HG02763 (cell line): ENCODE data around the gene SLC1A3.

Source experiments
- ATAC-seq: cut with Tn5 transposase; IDR thresholded peaks from one replicate; pipeline ENCODE4 v1.9.1; 2021; ENCODE audit warnings: mild to moderate bottlenecking, moderate library complexity; ENCODE audit not compliant: unreplicated experiment

The SLC1A3 gene

DNA sequence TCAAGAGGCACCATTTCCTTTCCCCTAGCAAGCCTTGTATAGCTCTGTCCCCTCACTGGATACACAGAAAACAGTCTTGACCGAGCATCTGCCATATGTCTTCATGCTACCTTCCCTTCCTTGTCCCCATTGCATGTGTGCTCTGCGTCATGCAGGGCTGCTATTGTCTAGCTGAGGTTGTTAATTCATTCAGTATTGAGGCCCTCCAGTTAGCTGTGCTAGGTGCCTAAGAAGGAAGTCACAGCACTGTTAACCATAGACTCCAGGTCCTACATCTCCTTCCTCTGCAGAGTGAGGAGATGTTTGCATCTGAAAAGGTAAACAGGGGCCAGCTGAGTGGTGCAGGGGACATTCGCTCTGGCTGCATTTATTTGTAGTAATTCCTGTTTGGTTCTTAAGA is 48.2 kb downstream of the SLC1A3 start:
- ATAC-seq, result no peak

DNA sequence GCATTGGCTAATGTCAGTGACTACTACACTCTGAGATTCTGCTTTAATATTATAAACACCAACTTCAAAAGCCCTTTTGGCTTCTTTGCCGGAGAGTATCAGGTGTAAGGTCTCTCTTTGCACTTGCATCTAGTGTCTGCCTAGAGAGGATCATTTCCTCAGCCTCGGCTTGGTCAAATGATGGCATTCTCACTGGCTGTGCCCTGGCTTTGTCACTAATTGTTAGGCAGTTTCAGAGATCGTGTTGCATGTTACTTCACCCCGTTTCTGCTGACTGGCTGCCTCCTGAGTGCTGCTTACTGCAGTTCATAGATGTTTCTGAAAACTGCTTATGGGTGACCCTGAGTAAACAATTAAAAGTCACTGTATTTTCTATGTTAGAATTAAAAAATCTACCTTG is 48.8 kb downstream of the SLC1A3 start:
- ATAC-seq, result no peak

DNA sequence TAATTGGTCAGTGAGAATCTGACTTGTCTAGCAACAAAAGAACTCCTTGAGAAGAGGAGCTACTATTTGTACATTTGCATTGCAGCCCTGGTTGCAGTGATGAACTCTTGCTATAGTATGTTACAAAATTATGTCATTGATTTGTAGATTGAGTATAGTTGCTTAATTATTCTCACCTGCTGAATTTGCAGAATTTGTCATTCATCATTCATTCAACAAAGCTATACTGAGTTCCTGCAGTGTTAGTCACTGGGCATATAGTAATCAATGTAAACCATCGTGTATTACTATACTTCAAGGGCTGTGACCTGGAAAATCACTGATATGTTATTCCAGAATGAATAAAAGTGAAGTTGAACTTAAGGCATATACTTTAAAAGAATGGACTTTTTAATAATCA is 50.1 kb downstream of the SLC1A3 start:
- no peak for ATAC-seq

DNA sequence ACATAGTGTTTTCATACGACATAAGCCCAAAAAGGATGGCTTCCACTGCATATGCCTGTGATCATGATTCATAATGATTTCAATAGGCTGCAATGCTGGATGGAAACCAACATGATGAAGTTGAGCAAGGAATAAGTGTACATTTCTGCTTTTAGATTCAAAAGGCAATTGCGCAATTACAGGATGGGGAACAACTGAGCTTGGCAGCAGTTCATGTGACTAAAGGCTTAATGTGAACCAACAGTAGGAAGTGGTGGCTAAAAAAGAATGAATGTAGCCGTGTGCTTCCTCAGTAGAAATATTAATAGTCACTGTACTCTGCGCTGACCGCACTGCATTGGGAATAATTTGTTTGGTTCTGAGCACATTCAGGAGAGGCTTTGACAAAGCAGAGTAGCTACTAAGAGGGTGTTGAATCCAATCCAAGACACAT is 51.2 kb downstream of the SLC1A3 start:
- ATAC-seq, result no peak

DNA sequence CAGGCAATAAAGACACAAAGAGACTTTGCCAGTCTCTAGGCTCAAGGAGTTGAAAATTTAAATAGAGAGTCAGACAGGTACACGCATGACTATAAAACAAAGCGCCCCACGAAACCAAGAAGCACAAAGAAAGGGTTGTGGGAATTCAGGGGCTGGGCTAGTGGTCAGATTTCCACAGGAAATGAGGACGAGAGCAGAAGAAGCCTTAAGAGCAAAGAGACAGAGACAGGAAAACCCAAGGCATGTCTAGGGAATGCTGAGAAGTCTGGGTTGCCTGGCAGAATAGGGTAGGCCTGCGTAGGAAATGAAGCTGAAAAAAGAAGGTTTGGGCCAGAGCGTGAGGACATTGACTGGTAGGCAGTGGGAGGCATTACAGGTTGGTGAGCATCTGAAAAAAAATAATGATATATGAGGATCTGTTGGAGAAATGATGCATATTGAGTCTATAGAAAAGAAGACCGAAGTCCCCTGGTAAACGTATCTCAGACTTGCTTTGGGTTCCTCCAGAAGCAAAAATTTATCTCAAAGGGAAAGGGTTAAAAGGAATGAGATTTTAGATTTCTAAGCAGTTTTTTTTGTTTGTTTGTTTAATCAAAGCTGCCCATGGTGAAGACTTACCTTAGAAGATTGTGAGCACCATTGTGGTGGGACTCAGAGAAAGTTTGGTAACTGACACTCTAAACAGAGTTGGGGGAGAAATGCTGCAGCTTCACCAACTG is 51.8 kb downstream of the SLC1A3 start:
- ATAC-seq, result no peak

DNA sequence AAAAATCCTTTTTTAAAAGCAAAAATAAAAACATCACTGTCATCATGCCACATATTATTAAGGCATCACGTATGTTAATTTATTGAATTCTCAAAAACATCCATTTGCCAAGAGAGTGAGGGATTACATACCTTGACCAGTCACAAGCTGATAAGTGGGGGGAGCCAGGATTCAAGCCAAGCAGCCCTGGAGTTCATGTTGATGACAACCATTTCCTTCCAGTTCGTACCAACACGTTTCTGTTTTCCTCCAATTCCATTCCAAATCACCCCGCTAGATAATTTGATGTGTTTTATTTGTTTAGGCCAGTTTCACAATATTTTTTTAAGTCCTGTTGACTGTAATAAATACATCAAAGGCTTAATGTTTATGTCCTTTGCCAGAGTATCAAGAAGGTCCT is 53.0 kb downstream of the SLC1A3 start:
- ATAC-seq, result no peak

DNA sequence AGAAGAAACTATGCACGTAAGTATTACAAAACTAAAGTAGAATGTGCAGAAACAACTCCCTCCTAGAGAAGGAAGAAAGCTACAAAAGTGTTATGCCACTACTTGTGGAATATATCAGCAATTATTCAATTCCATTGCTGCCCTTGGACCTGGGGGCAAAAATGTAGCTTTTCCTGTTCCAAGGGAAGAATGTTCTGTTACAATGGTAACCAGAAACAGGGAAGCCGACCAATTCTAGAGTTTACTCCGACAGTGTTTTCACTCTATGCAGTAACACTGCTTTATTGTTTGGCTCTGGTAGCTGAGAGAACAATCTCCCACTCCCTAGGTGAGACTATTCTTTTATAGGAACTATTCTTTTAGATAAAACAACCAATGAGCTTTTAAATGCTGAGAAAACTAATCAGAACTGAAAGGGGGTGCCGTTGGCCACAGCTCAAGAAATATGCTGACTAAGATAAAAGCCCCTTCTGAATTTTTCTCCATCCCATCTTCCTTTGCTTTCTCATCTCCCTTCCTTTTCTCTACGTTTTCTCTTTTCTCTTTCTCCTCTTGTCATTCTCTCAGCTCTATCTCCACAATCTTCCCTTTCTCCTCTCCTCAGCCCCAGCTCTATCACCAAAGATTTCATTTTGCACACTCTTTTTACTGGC is 54.1 kb downstream of the SLC1A3 start:
- no peak for ATAC-seq

DNA sequence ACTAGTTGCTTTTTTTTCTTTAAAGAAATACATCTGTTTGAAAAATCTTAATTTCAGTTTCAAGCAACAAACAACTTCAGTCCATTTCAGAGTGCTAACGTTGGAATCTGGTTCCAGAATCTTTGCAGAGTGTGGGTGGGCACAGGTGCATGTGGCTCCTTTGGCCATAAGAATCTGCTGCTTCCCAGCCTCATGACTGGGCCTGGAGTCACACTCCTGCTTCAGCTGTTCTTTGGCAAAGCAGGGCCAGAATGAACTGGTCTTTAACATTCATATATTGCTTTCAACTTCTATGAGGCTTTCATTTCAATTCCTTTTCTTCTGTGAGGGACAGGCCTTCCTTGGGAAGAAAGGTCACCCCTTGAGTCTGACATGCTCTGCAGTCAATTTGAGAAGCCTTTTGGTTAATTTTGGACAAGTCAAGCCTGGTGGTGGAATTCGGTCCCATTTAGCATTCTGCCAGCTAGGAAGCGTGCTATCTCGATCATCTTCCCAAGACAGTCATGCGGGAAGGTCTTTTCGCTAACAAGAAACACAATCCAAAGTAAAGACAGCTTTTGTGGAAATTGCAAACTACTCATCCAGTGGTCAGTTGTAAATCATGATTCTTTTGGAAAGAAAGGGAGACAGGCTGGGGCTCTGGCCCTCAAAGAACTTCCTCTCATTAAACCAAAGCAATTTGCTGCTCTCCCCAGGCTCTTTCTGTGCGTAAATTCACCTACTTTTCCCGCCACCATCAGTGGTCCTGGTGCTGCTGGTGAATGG is 55.2 kb downstream of the SLC1A3 start:
- ATAC-seq, result no peak

DNA sequence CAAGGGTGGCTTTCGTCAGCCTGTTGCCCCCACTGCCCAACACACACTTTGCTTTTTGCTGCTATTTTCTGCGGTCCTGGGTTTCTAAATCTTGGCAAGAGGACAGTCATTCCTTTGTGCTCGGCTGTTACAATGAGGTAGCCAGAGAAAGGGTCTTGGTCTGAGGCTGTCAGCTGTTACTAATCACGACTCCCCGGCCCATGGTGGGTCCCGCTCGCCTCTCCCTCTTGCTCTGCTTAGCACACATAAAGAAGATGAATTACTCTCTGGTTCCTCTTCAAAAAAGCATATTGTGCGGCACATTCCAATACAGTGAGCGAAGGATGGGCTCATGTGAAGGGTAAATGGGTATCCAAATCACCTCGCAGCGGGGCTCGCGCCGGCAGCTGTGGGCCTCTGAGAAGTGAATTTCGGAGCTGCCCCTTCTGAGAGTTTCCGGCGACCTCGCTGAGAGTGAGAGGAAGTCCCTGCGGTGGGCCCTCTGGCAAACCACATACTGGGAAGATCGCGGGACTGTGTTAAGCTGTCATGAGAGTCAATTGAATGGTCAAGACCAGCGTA is 56.0 kb downstream of the SLC1A3 start:
- no peak for ATAC-seq

DNA sequence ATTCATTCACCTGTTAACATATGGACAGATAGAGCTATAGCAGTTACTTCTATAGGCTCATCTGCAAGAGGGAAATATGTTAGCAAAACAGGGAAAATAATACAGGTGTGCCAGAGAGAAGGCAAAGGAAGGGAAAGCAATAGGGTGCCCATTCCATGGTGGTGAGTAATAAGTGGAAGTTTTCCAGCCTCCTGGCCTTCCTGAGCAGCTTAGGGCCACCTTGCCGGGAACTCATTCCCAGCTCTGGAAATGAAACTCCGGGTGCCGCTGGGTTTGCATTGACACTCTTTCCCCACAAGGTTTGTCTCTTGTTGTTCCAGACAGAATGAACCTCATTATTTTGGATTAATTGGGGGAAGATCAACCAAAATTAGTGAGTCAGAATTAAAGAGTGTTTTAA is 58.4 kb downstream of the SLC1A3 start:
- no peak for ATAC-seq

DNA sequence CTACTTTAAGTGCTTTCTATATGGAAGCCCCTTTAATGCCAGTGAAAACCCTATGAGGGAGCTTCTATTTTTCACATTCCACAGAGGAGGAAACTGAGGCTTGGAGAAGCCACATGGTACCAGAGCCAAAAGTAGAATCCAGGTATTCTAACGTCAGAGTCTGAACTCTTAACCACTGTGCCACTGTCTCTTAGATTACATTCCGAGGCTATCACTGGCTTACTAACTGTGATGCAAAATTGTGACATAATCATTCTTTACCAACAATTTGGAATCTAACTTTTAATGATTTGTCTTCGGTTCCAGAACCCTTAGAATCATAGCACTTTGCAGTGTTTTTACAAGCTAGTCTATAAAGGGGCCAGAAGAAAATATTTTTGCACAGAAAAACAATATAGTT is 59.2 kb downstream of the SLC1A3 start:
- ATAC-seq, result no peak

DNA sequence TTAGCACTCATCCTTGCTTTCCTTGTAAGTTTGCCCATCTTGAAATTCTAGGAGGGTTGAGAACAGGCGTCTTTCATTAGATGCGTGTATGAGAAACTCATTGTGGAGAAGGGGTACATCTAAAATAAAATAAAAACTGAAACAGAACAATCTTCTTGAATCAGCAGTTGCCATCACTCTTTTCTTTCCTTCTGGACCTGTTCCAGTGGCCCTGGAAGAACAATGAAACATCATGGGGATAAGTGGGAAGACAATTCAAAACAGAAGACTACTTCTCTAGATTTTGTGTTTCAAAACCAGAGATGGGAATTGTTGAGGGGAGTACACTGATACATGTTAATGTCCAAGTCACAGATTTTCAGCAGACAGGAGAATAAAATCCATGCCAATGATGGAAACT is 59.9 kb downstream of the SLC1A3 start:
- ATAC-seq, result no peak

DNA sequence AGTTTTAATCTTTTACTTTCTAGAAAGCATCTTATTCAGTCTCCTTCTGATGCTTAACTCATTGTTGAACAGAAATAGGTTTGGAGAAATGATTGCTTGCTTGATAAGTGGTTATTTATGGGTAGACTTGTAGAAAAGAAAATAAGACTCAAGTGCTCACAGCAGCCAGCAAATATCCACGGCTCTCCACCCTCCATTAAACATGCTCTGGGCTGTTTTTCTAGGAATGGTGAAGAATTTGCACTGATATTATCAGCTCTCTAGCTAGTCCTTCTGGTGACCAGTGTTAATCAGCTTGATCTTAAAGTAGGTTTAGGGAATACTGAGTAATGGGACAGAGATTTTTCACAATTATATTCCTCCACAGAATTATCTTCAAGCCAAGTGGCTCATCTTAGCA is 60.6 kb downstream of the SLC1A3 start:
- ATAC-seq, result no peak

DNA sequence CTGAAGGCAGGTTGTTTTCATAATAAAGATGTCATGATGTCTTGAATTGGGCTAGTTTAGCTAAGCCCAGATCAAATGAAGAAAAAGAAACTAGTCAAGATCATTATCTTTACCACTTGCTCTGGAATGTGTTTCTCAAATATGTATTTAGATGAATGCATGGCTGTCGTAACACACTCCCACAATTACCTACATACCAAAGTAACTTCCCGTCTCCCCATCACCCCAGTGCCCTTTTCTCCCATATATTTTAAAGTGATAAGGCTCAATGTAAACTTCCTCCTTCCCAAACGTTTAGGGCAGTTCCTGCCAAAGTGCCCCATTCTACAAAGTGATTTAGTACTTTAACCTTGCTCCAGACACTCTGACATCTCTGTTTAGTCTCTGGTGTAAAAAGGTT is 61.4 kb downstream of the SLC1A3 start:
- no peak for ATAC-seq

DNA sequence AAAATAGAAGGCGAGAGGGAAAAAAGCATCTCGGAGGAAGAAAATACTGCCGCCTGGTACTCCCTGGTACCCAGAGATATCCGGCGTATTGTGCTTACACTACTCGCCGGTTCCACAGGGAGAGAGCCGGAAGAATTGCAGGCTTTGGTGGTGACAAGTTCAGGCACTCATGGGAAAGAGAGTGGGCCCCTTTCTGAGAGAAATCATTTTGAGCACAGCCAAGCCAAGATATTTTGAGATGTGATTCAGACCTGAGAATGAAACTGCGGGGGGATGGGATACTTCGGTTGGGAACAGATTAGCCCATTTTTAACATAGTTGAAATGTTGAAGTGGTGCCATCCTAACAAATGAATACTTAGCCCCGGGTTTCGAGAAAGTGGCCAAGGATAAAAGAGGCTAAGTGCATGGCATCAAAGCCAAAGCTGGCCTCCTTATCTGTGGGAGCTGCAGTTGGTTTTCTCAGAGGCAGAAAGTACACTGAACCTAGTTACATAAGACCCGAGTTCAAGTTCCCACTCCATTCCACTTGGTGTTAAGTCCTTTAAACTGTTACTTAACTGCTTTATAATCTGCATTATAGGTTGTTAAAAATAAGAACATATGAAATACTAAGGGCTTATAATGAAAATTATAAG is 62.7 kb downstream of the SLC1A3 start:
- no peak for ATAC-seq

DNA sequence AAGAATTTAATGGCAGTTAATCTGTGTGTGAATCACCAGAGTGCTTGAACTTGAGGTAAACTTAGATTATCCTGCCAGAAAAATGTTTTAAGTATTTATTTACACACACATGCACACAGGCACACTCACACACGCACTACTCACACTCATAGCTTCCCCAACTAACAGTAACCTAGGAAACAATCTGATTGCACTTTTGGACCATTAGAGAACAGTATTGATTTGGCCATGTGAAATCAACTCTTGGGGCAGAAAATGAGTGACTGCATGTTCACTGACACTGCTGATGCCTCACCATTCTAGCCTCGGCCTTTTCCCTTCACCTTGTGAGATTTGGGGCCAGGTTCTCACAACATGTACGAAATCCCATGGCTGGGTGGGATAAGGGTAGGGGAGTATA is 64.1 kb downstream of the SLC1A3 start:
- ATAC-seq, result no peak

DNA sequence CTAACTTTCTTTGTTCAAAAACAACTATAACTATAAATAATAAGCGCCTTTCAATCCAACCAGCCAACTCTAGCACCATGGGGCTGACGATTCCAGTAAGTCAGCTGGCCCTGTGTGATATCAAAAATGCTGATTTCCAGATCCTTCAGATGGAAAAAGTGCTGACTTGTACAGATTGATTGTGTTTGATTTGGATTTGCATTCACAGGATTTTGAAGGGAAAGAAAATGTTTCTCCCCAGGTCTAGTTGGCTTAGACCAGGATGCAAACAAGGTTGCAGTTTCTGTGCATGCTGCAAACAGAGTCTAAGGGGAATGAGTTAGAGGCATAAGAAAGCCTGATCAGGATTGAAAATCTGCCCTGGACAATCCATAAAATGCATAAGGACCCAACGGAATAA is 68.9 kb downstream of the SLC1A3 start:
- ATAC-seq, result no peak

DNA sequence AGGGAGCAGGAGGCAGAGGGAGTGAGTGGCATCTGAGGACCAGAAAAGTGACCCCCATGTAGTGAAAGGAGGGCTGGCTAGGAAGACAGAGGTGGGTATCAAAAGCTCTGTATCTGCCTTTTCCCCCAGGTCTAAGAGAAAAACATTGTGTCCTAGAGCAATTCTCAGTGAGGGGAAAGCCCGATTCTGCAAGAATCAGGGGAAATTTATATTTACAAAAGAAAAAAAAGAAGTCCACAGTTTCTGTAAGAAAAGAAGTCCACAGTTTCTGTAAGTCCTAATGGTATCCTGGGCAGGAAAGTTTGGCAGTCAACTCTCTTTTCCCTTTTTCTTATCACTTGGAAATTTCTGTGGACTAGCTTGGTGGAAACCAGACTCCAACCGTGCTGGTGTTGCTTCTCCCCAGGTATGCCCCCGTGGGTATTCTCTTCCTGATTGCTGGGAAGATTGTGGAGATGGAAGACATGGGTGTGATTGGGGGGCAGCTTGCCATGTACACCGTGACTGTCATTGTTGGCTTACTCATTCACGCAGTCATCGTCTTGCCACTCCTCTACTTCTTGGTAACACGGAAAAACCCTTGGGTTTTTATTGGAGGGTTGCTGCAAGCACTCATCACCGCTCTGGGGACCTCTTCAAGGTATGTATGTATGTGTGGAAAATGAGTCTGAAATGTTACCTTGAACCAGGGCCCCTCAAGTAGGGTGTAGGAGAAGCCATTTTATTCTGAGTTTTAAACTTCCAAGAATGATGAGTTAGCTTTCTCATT is 73.0 kb downstream of the SLC1A3 start:
- ATAC-seq, result no peak

DNA sequence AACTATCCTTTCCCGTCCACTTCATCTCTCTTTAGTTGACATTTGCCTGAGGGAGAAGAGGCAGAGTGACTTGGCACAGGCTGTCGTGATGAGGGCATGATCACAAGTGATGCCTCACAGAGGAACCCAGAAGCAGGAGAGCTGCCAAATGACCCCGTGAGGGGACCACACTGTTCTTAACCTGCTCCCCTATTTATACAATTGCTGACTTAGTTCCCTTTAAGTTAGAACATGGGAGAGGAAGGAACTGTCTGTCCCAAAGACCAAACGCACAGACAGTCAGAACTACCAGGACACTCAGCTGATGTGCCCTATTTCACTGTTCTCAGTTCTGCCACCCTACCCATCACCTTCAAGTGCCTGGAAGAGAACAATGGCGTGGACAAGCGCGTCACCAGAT is 73.7 kb downstream of the SLC1A3 start:
- ATAC-seq, result no peak

DNA sequence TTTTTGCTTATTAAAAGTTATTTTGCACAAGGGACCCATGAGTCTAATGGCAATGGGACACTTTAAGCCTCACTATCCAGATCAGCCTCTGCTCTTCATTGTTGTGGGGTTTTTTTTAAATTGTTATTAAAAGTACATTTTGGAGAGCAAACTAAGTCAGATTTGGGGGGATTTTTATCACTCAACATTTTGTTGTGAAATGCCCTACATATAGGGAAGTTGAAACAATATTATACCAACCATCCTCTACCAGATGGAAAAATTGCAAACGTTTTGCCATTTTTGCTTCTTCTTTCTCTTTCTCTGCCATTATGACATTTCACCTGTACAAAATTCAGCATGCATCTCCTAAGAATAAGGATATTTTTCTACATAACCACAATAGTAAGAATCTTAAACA is 75.3 kb downstream of the SLC1A3 start:
- ATAC-seq, result no peak

DNA sequence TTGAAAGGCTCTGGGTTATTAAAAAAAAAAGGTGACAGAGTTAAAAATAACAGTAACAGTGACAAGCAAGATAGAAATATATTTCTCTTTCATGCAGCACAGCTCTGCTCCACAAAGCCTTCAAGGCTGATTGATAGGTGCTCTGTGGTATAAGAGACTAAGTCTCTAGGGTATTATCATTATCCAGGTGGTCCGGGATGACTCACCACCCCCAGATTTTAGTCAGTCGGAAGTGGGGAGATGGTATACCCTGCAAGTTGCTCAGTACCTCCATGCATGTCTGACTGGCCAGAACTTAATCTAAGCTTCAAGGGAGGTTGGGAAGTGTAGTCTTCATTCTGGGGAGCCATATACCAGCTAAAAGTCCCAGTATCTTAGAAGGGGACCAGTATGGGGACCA is 76.1 kb downstream of the SLC1A3 start:
- ATAC-seq, result no peak
